MV-4-11 (cell line): Measurements from ENCODE around the gene TRAPPC14.
A peak's percentile ranks its signal among the peaks of the same experiment; 100 is the strongest.

Source experiments
- DNase-seq: peaks from one replicate; lab custom pipeline; 2025; lab: John Stamatoyannopoulos, UW

TRAPPC14 gene

DNA sequence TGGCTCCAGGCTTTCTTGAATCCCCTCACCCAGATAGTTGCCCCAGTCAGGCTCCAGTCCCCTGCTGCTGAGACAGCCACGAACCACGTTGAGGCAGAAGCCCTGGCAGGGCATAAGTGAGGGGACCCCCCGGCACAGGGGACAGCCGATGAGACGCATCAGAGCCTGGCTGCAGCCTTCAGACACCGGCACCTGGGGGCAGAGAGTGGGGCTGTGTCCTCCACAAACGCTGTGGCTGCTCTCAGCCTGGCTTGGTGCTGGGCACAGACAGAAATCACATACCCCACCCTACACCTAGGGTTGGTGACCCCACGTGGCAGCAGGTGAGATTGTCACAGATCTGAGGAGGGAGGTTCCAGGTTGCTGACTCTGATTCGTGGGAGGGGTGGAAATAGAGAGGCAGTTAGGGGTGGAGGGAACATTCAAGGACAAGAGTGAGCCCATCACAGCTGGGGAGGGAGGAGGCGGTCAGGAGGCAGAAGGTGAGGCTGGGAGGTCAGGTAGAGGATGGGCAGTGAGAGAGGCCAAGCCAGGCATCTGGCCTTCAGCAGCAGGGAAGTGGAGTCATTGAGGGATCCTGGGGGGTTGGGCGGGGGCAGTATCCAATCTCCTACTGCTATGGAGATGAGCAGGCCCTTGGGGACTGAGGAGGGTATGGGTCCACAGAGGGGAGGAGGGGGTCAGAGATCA is 15.4 kb upstream of the TRAPPC14 start:
- no peak for DNase-seq

DNA sequence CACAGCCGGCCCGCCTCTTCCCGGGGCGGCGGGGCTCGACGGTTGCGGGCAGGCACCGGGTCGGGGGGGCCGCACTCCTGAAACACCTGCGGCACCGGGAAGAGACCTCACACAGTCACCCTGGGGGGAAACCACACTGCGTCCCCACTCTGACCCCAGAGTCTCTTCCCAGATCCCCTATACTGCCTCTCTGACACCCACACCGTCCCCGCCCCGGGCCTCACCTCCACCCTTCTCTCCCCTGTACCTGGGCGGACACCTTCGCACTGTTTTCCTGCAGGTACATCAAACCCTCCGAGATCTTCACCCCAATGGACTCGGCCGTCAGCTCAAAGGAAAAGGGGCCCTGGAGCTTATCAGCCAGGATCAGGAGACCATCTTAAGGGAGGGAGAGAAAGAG is 13.3 kb upstream of the TRAPPC14 start:
- no peak for DNase-seq

DNA sequence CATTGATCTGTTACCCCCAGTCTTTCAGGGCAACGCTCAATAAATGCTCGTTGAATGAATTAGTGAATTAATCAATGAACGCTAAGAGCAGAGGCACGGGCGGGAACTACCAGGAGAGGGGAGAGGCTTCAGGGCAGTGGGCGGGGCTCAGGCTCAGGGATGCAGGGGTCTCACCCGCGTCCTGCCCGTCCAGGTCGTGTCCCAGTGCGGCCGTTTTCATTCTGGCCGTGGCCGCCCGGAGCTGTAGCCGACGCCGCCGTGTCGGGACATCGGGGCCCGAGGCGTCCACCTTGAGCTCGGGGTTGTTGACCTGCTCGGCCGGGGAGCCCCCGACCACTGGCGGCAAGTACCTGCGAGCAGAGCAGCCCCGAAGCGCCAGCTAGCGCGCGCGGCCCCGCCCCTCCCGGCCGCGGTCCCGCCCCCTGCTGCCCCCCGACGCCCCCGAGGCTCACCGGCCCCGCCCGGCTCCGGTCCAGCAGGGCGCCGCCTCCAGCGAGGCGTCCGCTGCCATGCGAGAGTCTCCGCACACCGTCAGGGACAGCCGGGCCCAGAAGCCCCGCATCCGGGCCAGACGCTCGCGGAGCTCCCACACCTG is 12.7 kb upstream of the TRAPPC14 start:
- no peak for DNase-seq

DNA sequence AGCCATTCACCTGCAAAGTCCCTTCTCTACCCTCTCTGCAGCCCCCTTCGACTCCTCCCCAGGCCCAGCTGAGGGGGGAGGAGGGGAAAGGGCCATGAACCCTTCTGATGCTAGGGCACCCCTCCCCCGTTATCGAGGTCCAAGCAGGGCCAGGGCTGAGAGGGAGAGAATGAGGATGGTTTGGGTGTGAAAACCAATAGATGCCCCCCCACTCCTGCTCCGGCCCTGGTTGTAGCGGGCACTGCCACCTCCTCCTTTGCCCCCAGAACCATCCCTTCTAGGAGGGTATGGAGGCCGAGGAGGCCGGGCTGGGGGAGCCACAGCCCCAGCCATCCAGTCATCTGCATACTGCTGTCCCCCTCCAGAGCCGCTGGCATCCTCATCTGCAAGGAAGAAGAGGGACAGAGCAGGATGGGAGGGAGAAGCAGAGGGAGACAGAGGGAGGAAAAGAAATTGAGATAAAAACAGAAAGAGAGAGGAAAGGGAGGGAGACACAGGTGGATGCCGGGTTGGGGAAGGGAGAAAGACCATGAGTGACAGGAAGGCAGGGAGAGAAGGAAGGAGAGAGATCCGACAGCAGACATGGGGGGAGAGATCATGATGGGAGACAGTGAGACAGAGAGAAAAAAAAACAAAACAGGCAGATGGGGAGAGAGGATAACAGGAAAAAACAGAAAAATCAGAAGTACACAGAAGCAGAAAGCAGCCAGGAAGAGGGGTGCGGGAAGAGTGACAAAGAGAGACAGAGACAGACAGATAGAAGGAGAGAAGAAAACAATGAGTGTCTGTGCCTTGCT is 11.8 kb upstream of the TRAPPC14 start:
- no peak for DNase-seq

DNA sequence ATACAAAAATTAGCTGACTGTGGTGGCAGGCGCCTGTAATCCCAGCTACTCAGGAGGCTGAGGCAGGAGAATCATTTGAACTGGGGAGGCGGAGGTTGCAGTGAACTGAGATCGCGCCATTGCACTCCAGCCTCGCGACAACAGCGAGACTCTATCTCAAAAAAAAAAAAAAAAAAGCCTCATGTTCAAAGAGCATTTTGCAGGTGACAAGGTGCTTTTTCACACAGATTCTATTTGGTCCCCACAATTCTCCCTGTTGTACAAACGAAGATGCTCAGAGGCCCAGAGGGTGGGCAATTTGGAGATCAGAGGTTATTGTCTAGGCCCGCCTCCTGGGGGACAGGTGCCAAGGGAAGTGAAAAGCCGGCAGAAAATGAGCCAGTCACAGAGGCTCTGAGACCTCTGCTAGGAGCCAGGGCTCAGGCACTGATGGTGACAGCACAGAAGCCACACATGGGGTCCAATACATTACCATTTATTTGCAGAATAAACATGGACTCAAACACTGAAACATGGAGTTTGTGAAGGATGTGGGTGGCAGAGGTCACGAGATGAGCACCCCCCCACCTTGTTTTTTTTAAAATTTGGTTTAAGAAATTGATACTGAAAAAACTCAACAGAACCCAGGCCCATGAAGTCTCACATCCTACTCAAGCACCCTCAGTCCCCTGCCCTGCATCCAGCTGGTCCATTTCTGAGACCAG is 10.8 kb upstream of the TRAPPC14 start:
- DNase-seq: no peak

DNA sequence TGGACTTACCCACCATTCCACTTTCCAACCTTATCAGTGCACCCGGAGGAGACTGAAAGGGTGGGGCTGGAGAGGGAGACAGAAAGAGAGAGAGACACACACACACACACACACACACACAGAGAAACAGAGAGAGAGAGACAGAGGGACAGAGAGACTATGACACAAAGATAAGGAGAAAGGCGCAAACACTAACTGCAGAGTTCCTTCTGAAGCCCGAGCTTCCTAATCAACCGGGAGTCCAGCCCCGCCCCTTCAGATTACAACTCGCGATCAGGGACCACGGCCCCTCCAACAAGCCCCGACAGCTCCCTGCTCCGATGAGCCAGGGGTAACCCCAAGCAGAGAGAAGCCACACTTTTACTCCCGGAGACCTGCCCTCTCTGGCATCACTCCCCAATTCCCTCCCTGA is 9.4 kb upstream of the TRAPPC14 start:
- no peak for DNase-seq

DNA sequence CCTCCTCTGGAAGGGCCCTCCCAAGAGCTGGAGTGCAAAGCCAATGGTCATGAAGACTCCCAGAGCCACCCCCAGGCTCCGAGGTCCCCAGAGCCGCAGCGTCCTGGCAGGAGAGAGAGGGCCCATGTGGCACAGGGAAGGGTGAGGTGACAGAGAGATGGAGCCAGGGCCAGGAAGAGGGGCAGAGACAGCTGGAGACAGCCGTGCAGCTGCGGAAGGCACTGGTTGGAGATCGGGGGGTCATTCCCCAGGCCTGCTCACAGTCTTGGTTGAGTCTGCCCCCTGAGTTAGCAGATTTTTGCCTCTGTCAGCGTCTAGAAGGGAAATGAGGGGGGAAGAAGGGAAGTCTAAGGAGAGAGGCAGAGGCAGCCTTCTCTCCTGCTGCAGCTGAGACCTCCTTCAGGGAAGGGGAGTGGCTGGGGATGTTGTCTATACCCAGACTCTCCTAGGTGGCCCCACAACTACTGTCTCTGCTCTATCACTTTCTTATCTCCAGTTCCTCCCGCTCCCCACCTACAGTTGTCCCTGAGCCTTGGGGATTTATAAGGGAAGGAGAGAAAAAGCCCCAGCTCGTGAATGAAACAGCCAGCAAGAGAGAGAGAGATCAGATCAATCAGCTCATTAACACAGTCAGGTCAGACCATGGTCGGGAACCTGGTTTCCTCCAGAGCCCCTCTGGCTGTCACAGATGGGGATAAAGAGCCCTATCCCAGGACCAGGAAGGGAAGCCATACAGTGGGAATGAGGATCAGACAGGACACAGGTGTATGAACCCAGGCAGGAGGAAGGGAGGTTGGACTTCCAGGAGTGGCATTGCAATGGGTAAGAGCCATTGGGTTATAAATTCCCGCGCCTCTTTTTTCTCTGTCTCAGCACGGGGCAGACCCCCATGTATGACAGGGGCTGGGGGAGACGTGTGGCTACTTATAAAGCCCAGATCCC is 8.7 kb upstream of the TRAPPC14 start:
- DNase-seq: no peak

DNA sequence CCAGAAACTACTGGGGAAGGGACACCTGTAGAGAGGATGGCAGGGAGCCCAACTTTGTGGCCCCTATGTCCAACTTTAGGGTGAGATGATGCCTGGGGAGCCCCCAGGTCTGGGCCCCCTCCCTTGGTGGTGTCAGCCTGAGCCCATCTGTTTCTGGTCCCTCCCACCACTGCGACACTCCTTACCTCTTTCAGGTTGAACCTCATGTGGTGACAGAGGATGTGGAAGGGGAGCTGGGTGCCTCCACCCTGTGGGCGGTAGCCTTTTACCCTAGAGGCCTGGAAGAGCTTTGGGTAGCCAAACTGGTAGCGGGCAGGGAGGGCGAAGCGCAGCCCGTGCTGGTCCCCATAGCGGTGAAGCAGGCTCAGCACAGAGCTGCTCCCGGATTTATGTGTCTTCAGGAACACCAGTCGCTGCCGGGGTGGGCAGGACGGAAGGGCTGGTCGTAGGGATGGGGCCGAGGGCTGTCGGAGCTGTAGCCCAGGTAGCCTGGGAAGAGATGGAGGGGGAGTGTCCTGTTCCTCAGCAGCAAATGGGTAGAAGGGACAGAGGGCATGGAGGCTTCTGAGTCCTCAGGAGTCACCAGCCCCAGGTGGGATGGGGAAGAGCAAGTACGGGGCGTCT is 7.9 kb upstream of the TRAPPC14 start:
- DNase-seq: no peak

DNA sequence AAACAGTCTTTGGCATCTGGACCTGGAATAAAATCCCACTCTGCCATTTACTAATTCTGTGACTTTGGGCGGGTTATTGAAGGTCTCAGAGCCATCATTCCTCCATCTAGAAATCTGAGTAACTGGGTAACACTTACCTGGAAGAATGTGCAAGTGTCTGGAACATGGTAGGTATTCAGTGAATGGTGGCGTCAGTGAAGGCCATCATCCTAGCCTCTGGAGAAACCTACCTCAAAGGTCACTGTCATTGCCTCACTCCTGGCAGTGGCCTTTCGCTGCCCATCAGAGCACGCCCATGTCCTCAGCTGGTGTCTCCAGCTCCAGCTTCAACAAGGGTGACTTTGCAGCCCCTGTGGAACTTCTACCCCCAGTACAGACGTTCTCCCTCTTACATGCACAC is 5.3 kb upstream of the TRAPPC14 start:
- no peak for DNase-seq

DNA sequence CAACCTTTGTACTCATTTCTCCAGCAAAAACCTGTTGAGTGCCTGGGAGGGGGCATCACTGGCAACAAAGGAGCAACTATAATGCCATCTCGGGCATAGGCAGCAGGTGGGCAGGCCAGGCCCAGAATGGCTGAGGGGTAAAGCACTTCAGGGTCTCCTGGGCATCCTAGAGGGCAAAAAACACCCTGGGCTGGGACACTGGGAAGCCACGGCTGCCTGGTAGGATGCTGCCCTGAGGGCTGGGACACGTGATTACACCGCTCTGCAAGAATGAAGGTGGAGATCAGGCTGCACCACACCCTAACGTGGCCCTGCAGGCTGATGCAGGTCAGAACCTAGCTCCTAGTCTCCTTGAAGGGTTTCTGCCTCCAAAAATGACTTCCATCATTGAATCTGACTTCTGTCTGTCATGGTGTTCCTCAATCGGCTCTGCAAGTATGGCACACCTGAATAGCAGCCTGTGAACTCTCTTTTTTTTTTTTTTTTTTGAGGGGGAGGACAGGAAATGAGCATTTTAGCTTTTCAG is 4.5 kb upstream of the TRAPPC14 start:
- no peak for DNase-seq

DNA sequence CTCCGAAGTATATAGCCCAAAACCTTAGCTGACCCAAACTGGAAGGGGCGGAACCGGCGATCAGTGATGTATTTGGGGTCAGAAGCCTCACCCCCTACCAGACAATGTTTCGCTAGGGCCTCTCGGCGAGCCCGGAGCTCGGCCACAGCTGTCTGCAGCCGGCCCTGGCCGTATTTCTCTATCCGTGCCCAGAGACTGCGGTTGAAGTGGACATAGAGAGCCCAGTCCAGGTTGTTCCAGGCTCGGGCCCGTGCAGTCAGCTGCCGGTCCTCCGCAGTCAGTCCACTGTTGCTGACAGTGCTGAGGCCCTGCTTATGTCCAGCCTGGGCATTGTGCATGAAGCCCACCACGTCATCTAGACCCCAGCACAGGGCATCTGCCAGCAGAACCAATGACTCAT is 1.5 kb upstream of the TRAPPC14 start:
- no peak for DNase-seq

DNA sequence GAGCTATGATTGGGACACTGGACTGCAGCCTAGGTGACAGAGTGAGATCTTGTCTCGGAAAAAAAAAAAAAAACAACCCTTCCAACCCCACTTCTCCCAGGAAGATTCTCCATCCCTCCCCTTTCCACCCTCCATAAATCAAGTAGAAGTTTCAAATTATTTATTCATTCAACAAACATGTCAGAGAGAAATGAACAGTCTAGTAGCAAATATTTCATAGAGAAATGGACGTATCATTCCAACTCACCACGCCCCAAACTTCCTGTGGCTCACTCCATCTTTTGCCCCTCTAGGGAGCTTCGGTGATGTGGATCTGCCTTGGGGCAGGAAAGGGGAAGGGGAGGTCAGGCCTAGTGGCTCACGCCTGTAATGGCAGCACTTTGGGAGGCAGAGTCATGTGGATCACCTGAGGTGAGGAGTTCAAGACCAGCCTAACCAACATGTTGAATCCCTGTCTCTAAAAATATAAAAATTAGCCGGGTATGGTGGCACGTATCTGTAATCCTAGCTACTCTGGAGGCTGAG is 638 bp upstream of the TRAPPC14 start:
- DNase-seq: no peak

DNA sequence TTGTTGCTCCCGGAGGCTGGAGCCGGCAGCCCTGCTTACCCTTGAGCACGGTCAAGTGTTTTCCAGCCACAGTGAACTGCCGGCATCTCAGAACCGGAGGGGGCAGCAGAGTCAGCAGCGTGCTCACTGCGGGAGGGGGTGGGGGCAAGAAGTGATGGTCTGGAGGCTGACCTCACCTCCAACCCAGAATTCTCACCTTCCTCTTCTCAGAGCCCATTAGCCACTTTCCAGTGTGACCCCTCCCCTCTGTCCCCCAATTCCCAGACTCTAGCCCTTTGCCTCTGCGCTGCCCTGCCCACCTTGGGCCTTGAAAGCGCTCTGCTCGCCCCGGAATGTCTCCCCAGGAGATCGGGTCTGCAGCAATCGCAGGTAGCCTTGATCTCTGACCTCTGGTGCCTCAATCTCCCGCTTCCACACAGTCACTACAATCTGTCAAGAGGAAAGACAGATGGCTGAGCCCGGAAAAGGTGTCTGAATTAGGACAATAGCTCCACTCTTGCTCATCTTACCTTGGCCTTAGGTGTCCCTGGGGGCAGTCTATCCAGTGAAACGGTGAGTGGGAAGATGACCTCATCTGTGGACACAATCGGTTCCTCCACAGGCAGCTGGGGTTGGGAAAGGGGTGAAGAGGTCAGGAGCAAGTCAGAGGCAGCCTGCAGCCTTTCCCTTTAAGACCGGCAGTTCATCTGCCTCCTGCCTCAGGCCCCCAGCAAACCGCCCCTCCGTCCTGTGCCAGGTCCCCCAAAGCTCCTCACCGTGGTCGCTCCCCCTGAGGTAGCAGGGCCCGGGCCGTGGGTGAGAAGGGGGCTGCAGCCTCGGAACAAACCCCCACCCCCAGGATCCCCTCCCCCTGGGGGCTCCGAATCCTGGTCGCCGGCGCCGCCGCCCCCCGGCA is 942 bp downstream of the TRAPPC14 start:
- peak; percentile 45 for DNase-seq

DNA sequence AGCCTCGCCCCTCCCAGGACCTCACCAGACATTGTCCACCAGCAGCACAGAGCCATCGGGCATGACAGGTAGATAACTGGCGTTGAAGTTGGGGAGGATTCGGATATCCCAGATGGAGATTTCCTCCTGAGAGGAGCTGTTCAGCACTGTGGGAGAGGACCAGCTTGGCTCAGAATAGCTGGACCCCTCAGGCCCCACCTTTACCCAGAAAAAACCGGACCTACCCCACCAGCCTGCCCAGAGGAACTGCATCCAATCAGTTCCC is 1.5 kb downstream of the TRAPPC14 start:
- no peak for DNase-seq

DNA sequence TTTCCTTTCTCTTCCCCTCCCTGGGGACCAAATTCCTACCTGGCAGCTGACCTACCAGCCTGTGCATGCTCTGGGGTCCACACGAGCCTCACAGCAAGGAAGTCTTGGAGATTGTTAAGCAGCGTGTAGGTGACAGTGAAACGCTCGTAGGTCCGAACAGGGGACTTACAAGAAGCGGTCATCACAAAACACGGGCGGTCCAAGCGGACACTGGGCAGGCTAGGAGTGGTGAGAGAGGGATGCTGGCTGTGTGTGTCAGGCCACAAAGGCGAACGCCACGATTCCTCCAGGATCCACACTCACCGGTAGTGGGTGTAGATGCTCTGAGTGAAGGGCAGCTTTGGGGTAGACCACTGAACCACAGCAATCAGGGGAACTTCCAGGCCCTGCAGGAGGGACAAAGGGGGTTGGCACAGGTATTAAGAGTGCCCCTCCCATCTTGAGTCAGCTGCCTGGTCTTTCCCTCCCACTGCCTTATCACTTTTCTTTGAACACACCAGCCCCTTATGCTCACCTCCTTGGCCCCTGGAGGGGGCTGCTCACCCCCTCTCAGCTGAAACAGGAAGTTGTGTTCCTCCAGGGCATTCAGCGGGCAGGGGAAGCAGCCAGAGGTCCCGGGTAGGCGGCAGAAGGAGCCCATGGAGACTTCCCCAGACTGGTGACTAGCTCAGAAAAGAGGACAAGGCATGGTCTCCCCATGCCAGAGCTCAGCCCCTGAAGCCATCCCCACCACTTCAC is 2.0 kb downstream of the TRAPPC14 start:
- peak; percentile 10 for DNase-seq

DNA sequence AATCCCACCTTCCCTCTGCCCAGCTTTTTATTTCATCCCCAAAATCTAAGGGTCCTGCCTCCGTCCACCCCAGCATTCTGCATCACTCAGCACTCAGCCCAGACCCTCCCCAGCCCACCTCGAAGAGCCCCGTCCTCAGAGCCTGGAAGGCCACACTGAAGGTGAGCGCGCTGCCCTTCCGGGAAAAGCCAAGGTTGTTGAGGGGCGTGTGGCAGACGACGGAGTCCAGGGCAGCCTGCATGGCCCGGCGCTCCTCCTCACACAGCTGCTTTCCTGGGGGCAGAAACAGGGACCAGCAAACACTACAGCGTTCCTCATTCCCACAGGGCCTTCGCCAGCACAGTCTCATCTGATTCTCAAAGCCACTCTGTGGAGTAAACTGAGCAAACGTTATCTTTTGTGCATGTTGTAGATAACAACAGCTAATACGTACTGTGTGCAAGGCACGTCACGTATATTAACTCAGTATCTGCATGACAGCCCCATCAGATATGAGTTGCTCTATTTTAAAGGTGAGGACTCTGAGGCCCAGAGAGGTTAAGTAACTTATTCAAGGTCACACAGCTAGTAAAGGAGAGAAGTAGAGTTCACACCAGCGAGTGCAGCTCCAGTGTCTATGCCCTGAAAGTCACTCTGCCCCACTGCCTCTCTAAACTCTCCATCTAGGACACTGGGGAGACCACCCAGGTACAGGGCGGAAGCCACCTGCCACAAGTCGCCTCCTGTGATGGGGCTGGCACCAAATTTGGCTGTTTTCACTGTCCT is 2.8 kb downstream of the TRAPPC14 start:
- DNase-seq: no peak

DNA sequence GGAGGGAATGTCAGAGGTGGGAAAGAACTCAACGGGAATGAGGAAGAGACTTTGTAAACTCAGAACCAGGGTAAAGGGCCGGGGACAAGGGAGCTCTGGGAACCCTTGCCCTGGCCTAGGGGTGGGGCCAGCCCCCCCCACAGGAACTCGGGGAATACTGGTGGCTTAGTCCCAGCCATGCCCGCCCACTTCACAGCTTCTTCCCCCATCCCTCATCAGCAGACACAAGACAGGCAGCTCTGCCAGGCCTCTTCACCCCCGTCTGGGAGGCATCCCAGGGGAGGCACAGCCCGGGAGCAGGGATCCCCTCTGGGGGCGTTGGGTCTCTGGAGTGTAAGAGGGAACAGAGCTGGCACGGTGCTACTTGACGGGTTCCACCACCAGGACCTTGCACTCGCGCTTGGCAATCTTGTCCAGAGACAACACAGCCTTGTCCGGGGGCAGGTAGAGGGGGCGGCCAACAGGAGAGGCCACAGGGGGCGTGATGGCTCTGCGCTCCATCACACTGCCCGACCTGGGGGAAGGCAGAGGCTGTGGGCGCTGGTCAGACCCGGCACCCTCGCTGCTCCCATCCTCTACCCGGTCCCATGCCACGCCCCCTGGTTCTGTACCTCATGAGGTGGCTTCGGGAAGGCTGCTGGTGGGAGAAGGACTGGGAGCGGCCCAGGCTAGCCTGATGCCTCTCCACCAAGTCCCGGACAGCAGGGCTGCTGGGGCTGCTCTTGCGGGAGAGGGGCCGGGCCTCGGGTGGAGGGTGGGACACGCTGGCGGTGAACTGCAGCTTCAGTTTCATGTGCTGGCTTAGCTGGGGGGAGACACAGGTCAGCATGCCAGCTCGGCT is 3.7 kb downstream of the TRAPPC14 start:
- no peak for DNase-seq
